Stimulated activated CD4-positive, alpha-beta T cell treated with anti-CD3 and anti-CD28 coated beads, Interleukin-15, amount 100 ng/mL, for 24 hours (primary cell): ENCODE results near the gene PNMA1.

Experiments
- DNase-seq: peaks from one replicate; pipeline ENCODE4 v3.0.0-alpha.2; 2020

PNMA1 gene, protein sequence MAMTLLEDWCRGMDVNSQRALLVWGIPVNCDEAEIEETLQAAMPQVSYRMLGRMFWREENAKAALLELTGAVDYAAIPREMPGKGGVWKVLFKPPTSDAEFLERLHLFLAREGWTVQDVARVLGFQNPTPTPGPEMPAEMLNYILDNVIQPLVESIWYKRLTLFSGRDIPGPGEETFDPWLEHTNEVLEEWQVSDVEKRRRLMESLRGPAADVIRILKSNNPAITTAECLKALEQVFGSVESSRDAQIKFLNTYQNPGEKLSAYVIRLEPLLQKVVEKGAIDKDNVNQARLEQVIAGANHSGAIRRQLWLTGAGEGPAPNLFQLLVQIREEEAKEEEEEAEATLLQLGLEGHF

DNA sequence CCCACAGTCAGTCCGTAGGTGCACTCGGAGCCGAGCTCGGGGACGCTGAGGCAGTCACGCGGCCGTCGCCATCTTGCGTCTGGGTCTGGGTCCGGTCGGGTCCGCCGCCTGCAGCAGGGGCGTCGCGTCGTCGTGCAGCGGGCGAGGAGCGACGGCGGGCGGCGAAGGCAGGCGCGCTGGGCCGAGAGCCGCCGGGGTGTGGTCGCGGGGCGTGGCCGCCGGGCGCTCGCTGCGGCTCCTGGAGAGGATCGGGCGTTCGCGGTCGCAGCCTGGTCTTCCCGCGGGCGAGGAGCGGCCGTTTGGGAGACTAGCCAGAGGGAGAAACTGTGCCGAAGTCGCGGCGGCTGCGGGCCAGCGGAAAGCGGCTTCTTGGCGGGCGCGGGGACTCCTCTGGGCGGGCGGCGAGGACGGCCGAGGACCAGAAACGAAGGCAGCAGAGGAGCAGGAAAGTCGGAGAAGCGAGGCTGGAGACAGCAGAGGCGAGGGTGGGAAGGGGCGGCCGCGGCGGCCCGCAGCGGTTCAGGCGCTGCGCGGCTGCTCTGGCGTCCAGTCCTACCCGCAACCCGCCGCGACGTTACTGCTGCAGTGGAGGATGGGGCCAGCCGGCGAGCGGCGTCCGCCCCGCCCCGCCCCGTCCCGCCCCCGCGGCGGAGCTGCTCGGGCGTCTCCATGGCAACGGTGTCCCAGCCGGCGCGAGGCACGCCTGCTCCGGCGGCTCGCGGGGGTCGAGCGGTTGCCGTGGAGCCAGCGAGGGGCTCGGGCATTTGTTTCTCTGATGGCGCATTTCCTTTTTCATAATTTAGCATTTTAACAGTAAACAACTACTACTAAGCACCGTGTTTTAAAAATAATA lies at the start of gene PNMA1:
PNMA1 (minus strand) TSS at position 582 of the 853 bp plus-strand sequence. CDS start 745 bp downstream, outside the sequence.
- peak; percentile 92 for DNase-seq

DNA sequence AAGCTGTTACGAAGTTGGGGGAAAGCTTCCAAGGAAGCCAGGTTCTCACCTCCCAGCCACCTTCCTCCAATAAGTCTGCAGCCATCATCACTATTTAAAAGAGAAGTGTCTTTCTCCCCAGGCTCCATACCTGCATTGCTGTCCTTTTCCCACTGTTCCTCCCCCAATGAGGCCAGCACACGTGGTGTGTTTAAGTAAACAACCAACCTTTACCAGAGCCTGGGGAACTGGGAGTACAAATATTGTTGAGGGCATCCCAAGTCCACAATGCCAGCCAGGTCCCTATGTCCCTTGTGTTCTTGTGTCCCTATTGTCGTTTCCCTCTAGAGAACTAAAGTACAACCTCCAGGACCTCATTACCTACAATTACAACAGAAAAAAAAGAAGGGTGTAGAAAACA lies 49.2 kb upstream of the PNMA1 start:
- DNase-seq = no peak

GRCh38 chr14:73762375-73762822 lies 48.2 kb upstream of the PNMA1 start:
- DNase-seq = peak; percentile 57

DNA sequence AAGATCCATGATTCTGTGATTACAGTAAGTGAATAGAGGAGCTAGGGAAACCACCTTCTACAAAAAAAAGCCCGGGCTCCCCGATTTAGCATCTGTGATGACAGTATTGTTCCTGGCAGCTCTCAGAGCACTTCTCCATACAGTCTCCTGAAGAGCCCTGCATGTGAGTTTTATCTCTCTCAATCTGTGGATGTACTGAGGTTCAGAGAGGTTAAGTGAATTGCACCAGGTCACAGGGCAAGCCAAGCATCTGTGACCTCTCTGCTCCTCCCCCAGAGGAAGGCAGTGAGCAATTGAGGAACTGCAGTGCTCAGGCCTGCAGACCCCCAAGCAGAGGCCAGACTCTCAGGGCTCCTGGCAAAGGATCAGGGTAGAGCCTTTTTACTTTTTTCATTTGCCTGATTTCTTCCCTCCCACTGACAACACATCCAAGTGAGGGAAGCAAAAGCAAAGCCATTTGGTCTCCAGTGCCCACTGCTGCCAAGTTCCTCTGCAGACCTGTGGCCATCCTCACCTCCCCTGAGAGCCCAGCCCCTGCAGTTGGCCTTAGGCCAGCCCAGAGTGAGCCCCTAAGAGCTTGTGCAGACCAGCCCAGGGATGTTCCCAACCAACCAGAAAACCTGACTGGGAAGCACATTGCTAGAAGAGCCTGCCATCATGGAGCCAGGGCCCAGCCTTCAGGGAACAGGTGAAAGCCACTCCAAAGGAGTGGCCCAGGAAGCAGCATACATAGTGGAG lies 47.6 kb upstream of the PNMA1 start:
- DNase-seq = peak; percentile 53

GRCh38 chr14:73760598-73761586 lies 46.7 kb upstream of the PNMA1 start:
- DNase-seq = no peak

DNA sequence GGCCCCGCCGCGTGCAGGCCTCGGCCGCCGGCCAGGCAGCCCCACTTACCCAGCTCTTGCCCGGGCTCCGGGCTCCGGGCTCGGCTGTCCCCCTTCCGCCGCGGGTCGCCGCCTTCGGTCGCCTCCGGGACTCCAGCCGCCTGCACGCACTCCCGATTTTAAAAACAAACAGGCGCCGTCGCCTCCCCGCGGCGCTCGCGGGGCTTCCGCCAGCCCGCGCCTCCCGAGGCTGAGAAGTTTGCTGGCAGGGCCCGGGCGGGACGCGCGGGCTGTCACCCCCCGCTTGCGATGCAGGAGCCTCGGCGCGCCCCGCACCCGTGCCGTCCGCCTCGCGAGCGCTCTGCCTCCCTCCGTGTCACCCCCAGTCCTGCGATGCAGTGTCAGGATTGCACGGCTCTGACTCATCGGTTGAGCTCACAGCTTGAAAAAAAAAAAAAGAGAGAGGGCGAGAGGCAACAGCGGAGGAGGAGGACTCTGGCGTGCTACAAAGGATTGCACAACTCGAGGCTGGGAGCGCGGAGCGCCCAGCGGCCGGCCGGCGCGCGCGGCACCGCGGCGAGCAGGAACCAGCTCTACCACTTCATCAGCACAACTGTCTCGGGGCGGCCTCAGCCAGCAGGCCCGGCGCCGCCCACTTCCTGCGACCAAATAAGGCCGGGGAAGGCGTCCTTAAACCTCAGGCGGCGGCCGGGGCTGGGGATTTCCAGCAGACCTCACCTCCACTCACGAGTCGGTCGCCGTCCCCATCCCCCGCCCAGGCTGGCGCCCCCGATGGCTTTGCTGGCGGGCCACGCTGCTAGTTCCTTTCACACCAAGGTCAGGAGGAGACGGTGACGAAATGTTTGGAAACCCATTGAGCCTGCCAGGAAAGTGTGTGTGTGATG lies 45.8 kb upstream of the PNMA1 start:
- peak; percentile 99 for DNase-seq

DNA sequence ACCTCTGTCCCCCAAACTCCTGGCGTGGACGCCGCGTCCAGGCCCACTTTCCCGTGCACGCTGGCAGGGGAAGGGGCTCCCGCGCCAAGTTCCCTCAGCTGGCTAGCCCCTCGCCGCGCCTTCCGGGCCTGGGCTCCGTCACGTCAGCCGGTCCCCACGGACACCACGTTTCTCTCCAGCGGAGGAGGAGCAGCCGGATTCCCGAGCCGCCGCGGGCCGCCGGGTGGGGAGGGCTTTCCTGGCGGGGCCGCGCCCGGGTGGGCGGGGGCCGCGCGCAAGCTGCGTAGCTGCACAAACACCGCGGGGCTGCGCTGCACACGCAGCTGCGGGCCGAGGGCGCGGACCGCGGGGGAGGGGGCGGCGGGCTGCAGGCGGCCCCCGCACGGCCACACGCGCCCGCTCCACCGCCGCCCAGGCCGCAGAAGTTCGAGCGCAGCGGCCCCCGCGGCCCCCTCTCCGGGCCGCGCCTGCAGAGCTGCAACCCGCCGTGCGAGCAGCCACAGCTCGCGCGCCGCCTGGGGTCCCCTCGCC lies 45.1 kb upstream of the PNMA1 start:
- peak; percentile 65 for DNase-seq

GRCh38 chr14:73758392-73759182 lies 44.4 kb upstream of the PNMA1 start:
- DNase-seq = peak; percentile 85

GRCh38 chr14:73757876-73758391 lies 43.8 kb upstream of the PNMA1 start:
- no peak for DNase-seq

GRCh38 chr14:73757381-73757780 lies 43.2 kb upstream of the PNMA1 start:
- no peak for DNase-seq

GRCh38 chr14:73755434-73756014 lies 41.3 kb upstream of the PNMA1 start:
- DNase-seq = peak; percentile 50

DNA sequence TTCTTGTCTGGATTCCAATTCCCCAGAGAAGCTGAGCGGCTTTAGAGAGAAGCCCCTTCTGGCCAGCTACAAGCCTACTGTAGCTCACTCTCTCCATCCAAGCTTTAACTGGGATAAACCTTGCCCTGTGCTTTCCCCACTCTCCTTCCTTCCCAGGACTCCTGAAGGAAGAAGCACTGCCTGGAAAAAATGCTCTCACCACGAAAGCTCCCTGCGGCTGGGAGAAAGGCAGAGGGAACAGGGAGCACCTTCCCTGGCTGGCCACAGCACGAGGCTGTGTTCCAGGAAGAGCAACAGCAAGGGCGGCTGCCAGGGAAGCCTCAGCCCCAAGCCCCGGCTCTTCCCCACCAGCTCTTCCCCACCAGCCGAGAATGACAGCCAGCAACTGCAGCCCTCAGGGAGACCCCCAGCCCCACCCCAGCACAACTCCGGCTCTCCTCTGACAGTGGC lies 40.8 kb upstream of the PNMA1 start:
- DNase-seq = no peak

DNA sequence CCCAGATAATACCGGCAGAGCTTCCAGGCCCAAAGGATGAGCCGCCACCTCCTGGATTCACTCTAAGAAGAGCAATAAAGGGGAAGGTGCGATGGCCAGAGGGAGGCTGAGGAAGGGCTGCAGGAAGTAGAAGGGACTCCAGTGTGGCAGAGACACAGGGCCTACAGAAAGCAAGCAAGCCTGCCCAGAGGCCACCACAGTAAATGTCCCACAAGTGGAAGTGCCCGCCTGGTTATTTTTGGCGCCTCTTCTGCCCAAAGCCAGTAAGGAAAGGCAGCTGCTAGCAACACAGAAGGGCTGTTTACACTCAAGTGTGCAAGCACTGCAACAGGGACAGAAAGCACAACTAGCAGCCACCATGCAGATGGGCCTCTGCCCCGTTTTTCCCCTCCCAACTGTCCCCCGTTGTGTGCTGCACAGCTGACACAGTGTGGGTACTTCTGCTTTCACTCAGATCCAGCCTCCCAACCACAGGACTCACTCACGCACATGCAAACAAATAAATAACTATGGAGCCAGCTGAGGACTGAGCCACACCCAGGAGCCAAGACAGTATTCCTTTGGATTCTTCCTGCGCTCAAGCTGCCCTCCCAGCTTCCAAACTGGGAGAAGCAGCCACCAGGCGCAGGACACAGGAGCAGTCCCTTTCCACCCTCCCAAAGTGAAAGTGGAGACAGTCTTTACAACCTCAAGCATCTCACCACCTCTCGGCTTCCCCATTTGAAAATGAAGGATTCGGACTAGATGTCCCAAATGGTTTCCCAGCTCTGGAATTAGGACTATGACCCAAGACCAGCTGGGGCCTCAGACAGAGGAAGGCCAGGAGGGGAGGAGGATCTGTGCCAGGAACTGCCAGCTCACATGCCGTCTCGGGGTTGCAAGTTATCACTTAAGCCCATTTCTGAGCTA lies 40.0 kb upstream of the PNMA1 start:
- peak; percentile 74 for DNase-seq

- peak; percentile 45 for DNase-seq
Observed at GRCh38 chr14:73753124-73753886, 39.1 kb upstream of the PNMA1 start.

- no peak for DNase-seq
Observed at GRCh38 chr14:73752297-73752992, 38.3 kb upstream of the PNMA1 start.

GRCh38 chr14:73751157-73751691 lies 37.0 kb upstream of the PNMA1 start:
- no peak for DNase-seq
